Measurements from ENCODE around the gene PLA2R1.

GRCh38 chr2:159988412-159988970 is 73.9 kb downstream of the PLA2R1 start:
- TF ChIP-seq, protein P1, sequence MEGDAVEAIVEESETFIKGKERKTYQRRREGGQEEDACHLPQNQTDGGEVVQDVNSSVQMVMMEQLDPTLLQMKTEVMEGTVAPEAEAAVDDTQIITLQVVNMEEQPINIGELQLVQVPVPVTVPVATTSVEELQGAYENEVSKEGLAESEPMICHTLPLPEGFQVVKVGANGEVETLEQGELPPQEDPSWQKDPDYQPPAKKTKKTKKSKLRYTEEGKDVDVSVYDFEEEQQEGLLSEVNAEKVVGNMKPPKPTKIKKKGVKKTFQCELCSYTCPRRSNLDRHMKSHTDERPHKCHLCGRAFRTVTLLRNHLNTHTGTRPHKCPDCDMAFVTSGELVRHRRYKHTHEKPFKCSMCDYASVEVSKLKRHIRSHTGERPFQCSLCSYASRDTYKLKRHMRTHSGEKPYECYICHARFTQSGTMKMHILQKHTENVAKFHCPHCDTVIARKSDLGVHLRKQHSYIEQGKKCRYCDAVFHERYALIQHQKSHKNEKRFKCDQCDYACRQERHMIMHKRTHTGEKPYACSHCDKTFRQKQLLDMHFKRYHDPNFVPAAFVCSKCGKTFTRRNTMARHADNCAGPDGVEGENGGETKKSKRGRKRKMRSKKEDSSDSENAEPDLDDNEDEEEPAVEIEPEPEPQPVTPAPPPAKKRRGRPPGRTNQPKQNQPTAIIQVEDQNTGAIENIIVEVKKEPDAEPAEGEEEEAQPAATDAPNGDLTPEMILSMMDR (IDR thresholded peaks at IDR 0.05): no peak
- TF ChIP-seq POLR2A (IDR thresholded peaks at IDR 0.05): no peak
- no peak for TF ChIP-seq POLR2AphosphoS5 (IDR thresholded peaks at IDR 0.05)
